Measurements from ENCODE around the gene BCAS3. TPM values are rescaled to one million over a fixed set of nuclear protein-coding genes. Genes with fewer than 3 reads are reported as not detected.

BCAS3 gene
- total and polyA plus RNA-seq, 4 donors = 5.8 to 24.6 (median 10.1) TPM

GRCh38 chr17:60901242-60901641, 223.6 kb downstream of the BCAS3 start:
- no peak overlapping the region for H3K4me3 ChIP-seq (ENCODE audit: low read depth in 1 of 3, low read length in 3 of 3)
- peaks cover 0 to 5% (median 0%) of the 10 kb centered on the region in 4 donors for H3K9me3 ChIP-seq (ENCODE audit: control insufficient read depth in 4 of 4, low read length in 3 of 4)
- H3K27ac ChIP-seq (ENCODE audit: low read depth in 1 of 2, low read length in 2 of 2) = no peak overlapping the region
- H3K36me3 ChIP-seq (ENCODE audit: control insufficient read depth in 4 of 4, insufficient read depth in 3 of 4, low read depth in 1 of 4, low read length in 3 of 4) = peaks cover 0 to 3% (median 1%) of the 10 kb centered on the region in 4 donors
- TF ChIP-seq HNF4A (conservative IDR thresholded peaks at IDR 0.05) (no peak), YY1 (IDR thresholded peaks at IDR 0.05) (no peak), GABPA (IDR thresholded peaks at IDR 0.05 in 1 of 2, conservative IDR thresholded peaks at IDR 0.05 in 1 of 2) (no peak), RAD21 (IDR thresholded peaks at IDR 0.05) (peak; percentile 35 to 49), NR2F2 (IDR thresholded peaks at IDR 0.05) (no peak), REST (IDR thresholded peaks at IDR 0.05) (no peak), EGR1 (IDR thresholded peaks at IDR 0.05; ENCODE audit: low read depth in 2 of 2) (no peak), FOXA1 (IDR thresholded peaks at IDR 0.05) (no peak), TAF1 (conservative IDR thresholded peaks at IDR 0.05) (no peak), SP1 (IDR thresholded peaks at IDR 0.05) (no peak), JUND (IDR thresholded peaks at IDR 0.05) (no peak), RXRA (IDR thresholded peaks at IDR 0.05) (no peak)
- TF ChIP-seq, protein P1, sequence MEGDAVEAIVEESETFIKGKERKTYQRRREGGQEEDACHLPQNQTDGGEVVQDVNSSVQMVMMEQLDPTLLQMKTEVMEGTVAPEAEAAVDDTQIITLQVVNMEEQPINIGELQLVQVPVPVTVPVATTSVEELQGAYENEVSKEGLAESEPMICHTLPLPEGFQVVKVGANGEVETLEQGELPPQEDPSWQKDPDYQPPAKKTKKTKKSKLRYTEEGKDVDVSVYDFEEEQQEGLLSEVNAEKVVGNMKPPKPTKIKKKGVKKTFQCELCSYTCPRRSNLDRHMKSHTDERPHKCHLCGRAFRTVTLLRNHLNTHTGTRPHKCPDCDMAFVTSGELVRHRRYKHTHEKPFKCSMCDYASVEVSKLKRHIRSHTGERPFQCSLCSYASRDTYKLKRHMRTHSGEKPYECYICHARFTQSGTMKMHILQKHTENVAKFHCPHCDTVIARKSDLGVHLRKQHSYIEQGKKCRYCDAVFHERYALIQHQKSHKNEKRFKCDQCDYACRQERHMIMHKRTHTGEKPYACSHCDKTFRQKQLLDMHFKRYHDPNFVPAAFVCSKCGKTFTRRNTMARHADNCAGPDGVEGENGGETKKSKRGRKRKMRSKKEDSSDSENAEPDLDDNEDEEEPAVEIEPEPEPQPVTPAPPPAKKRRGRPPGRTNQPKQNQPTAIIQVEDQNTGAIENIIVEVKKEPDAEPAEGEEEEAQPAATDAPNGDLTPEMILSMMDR (IDR thresholded peaks at IDR 0.05; ENCODE audit: low read depth, low read length, missing input control) = peak; percentile 2
- TF ChIP-seq, protein P2, sequence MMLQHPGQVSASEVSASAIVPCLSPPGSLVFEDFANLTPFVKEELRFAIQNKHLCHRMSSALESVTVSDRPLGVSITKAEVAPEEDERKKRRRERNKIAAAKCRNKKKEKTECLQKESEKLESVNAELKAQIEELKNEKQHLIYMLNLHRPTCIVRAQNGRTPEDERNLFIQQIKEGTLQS (IDR thresholded peaks at IDR 0.05) = no peak
- TF ChIP-seq, protein P3, sequence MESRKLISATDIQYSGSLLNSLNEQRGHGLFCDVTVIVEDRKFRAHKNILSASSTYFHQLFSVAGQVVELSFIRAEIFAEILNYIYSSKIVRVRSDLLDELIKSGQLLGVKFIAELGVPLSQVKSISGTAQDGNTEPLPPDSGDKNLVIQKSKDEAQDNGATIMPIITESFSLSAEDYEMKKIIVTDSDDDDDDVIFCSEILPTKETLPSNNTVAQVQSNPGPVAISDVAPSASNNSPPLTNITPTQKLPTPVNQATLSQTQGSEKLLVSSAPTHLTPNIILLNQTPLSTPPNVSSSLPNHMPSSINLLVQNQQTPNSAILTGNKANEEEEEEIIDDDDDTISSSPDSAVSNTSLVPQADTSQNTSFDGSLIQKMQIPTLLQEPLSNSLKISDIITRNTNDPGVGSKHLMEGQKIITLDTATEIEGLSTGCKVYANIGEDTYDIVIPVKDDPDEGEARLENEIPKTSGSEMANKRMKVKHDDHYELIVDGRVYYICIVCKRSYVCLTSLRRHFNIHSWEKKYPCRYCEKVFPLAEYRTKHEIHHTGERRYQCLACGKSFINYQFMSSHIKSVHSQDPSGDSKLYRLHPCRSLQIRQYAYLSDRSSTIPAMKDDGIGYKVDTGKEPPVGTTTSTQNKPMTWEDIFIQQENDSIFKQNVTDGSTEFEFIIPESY (IDR thresholded peaks at IDR 0.05) = no peak
- H3K4me1 ChIP-seq (ENCODE audit: control insufficient read depth in 4 of 4, insufficient read depth in 4 of 4, low read length in 3 of 4) = no peaks in the 10 kb centered on the region
- no peaks in the 10 kb centered on the region for H3K27me3 ChIP-seq (ENCODE audit: control insufficient read depth in 4 of 4, insufficient read depth in 4 of 4, low read length in 3 of 4)
- no peak for DNase-seq (ENCODE audit: low spot score)
- no peak overlapping the region for H3K9ac ChIP-seq (ENCODE audit: low read depth in 1 of 2, low read length in 2 of 2)

- Histone ChIP-seq H3K27me3 (ENCODE audit: control insufficient read depth in 4 of 4, insufficient read depth in 4 of 4, low read length in 3 of 4) (no peaks in the 10 kb centered on the region), H3K27ac (ENCODE audit: low read depth in 1 of 2, low read length in 2 of 2) (no peak overlapping the region), H3K4me3 (ENCODE audit: low read depth in 1 of 3, low read length in 3 of 3) (no peak overlapping the region), H3K36me3 (ENCODE audit: control insufficient read depth in 4 of 4, insufficient read depth in 3 of 4, low read depth in 1 of 4, low read length in 3 of 4) (peaks cover 0 to 3% (median under 1%) of the 10 kb centered on the region in 4 donors), H3K9ac (ENCODE audit: low read depth in 1 of 2, low read length in 2 of 2) (no peak overlapping the region), H3K9me3 (ENCODE audit: control insufficient read depth in 4 of 4, low read length in 3 of 4) (peaks cover 0 to 3% (median 0%) of the 10 kb centered on the region in 4 donors), H3K4me1 (ENCODE audit: control insufficient read depth in 4 of 4, insufficient read depth in 4 of 4, low read length in 3 of 4) (no peaks in the 10 kb centered on the region)
- 93% methylated on average over 2 of the region's 2 CpGs for WGBS
- no peak for DNase-seq (ENCODE audit: low spot score)
- no peak for TF ChIP-seq JUND (IDR thresholded peaks at IDR 0.05)
- no peak for TF ChIP-seq TAF1 (conservative IDR thresholded peaks at IDR 0.05)
- no peak for TF ChIP-seq MAX (IDR thresholded peaks at IDR 0.05)
- TF ChIP-seq HNF4A (conservative IDR thresholded peaks at IDR 0.05) = no peak
- TF ChIP-seq, protein P1 (IDR thresholded peaks at IDR 0.05; ENCODE audit: low read depth, low read length, missing input control) = no peak
- no peak for TF ChIP-seq GABPA (IDR thresholded peaks at IDR 0.05 in 1 of 2, conservative IDR thresholded peaks at IDR 0.05 in 1 of 2)
- TF ChIP-seq, protein P2 (IDR thresholded peaks at IDR 0.05) = no peak
- TF ChIP-seq, protein P3 (IDR thresholded peaks at IDR 0.05) = no peak
Observed at GRCh38 chr17:60901806-60902205, 224.2 kb downstream of the BCAS3 start.
